A172 (cell line): ENCODE measurements around the gene CHID1. TPM values are rescaled to one million over a fixed set of nuclear protein-coding genes. Genes with fewer than 3 reads are reported as not detected.

Experiments
- DNase-seq: peaks from one replicate; pipeline ENCODE4 v3.0.0-alpha.2; 2015; ENCODE audit warnings: low spot score
- total RNA-seq: library from RNA; depleted of rRNA; stranded (reverse); fragments of >200 nt; shearing (Covaris generic); gene quantifications from 2 replicates; pipeline ENCODE4 v1.2.3, GENCODE V29; 2014

The CHID1 gene
- total RNA-seq, 1 experiment from 2014 or later, result 66.7 TPM

DNA sequence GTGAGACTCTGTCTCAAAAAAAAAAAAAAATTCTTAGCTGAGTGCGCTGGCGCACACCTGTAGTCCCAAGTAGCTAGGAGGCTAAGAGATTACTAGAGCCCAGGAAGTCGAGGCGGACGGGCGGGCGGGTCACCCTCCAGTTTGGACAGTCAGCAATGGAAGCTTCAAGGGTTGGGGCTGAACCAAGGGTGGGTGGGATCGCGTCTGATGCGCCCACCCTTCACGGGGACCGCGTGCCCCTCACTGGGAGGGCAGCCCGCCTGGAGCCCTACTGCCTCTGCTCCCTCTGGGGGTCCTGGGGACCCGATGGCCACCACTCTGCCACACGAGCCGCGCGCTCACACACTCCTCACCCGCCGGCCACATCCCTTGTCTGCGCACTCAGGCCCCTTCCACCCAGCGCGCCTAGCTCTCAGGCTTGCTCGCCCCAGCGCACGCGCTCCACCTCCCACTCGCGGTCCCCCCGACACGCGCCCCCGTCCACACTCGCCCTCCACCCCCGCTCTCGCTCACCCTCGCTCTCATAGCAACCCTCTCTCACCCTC lies 494 bp downstream of the CHID1 start:
- DNase-seq, result no peak

GRCh38 chr11:909406-909805 lies 1.2 kb downstream of the CHID1 start:
- DNase-seq, result no peak

GRCh38 chr11:908273-908672 lies 2.3 kb downstream of the CHID1 start:
- no peak for DNase-seq

DNA sequence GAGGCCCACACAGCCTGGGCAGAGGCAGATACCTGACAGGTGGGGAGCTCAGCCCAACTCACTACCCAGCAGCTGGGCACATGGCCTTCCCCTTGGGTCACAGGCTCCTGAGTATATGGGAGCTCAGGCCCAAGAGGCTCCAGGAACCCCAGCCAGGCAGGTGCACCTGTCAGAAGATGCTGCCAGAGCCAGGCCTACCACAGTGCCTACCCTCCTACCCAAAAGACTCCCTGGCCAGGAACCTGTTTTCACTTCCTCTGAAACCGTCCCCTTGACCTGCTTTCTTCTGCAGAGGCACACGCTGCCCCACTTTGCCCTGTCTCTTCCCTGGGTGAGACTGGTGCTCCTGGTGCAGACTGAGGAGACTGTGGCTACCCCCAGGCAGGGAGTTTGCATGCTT lies 2.9 kb downstream of the CHID1 start:
- DNase-seq, result no peak

DNA sequence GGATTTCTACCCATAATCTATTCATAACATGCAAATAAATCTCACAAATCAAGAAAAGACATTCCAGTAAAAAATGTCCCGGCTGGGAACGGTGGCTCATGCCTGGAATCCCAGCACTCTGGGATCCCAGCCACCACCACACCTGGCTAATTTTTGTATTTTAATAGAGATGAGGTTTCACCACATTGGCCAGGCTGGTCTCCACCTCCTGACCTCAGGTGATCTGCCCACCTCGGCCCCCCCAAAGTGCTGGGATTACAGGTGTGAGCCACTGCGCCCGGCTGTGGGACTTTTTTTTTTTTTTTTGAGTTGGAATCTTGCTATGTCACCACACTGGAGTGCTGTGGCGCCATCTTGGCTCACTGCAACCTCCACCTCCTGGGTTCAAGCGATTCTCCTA lies 4.7 kb downstream of the CHID1 start:
- DNase-seq, result no peak

DNA sequence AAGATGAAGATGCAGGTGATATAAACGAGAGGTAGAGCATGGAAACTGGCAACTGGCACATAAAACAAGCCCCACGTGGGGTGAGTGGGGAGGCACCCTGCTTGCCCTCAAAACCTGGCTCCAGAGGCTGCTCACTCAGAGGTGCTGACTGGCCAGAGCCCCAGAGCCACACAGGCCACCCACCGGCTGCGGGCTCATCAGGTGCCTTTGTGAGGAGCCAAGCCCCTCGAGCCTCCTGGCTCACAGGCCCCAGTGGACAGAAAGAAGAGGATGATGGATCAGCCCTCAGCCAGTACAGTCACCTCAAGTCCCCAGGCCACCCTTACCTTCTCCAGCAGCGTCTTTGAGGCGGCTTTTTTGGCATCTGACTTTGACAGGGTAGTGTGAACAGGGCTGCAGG lies 6.2 kb downstream of the CHID1 start:
- no peak for DNase-seq

- no peak for DNase-seq
These were observed 9.1 kb downstream of the CHID1 start for GRCh38 chr11:901452-902061.

GRCh38 chr11:900545-900944 lies 10.1 kb downstream of the CHID1 start:
- DNase-seq, result no peak

DNA sequence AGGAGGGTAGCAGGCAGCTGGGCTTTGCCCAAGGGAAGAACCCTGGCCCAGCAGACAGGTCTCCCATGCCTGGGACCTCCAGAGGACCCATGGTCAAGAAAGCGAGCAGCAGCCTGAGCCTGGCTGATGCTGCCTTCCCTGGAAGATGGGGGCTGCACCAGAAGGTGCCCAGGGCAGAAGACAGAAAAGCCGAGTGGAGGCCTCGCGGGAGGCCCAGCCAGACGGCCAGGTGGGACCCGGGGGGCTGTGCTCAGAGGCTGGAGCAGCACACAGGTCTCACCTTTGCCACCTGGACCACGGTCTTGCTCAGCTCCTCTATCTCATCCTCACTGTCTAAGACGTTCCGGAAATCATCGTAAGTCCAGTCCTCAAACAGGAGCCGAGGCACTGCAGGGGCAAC lies 10.9 kb downstream of the CHID1 start:
- no peak for DNase-seq

- peak; percentile 56 for DNase-seq
These were observed 11.9 kb downstream of the CHID1 start for GRCh38 chr11:898540-899190.

DNA sequence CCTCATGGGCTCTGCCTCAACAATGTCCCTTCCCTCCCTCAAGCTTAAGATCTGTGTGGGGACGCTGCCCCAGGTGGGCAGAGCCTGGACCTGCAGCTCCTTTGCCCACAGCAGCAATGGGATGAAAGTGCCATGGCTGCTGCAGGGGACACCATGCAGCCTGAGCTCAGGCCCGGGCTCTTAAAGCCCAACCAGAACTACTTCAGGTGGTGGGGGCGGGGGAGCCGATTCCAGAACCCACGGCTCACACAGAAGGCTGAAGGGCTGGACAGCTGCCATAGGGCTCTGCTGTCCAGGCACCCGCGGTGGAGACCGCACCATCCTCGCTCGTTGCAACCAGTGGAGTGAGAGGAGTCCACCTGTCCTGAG lies 12.5 kb downstream of the CHID1 start:
- peak; percentile 38 for DNase-seq

DNA sequence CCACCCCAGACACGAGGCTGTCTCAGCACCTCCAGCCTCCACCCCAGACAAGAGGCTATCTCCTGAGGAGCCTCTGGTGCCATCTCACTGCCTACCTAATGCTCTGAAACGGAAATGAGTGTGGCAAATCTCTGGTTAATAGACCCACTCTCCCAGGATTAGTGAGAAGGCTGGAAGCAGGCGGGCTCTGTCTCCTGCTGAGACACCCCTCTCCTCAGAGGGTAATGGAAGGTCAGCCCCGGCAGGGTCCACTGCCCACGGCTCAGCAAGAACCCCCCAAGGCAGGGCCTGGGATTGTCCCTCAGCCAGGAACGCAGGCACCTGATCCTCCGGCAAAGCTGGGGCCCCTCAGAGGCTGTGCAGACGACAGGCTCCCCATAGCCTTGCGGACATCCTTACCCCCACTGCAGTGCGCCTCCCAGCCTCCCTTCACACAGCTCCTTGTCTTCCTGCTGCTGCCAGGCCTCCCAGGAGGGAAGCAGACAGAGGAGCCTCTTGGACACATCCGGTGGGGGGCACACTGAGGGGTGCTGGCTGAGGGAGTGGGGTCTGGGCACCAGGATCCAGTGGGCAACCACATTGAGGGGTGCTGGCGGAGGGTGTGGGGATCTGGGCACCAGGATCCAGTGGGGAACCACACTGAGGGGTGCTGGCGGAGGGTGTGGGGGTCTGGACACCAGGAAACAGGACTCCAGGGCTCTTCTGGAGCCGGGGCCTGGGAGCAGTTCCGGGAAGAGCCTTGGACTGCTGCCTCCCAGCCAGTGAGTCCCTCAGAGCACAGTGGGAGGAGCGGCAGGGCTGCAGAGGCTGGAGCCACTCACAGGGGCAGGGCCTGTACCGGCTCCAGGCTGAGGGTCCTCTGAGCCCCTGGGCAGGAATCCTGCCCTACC lies 13.1 kb downstream of the CHID1 start:
- DNase-seq, result no peak

- no peak for DNase-seq
These were observed 15.1 kb downstream of the CHID1 start for GRCh38 chr11:895331-896110.

DNA sequence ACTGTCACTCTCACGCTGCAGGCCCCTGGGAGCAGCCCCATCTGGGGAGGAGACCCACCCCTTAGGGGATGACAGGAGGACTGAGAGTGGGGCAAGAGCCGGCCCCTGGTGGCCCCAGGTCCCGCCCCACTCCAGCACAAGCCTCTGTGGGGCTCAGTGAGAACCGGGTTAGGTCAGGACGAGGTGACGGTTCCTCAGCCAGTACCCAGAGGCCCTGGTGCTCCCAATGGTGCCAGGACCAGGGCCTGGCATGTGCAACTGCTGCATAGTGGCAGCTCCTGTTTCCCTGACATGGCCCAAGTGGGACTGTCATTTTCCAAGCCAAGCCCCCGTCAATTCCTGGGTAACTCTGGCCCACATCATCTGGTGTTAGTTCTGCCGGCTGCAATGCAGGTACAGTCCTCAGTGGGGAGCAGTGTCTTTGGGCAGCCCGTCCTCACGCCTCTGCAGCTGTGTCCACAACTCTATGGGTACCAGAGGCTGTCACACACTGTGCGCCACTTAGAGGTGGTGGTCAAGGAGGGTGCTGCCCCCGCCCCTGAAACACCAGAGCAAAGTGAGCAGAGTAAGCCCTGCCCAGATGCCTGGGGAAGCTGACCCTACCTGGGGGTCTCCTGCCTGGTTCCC lies 15.9 kb downstream of the CHID1 start:
- DNase-seq, result no peak

GRCh38 chr11:893008-893654 lies 17.5 kb downstream of the CHID1 start:
- DNase-seq, result no peak

DNA sequence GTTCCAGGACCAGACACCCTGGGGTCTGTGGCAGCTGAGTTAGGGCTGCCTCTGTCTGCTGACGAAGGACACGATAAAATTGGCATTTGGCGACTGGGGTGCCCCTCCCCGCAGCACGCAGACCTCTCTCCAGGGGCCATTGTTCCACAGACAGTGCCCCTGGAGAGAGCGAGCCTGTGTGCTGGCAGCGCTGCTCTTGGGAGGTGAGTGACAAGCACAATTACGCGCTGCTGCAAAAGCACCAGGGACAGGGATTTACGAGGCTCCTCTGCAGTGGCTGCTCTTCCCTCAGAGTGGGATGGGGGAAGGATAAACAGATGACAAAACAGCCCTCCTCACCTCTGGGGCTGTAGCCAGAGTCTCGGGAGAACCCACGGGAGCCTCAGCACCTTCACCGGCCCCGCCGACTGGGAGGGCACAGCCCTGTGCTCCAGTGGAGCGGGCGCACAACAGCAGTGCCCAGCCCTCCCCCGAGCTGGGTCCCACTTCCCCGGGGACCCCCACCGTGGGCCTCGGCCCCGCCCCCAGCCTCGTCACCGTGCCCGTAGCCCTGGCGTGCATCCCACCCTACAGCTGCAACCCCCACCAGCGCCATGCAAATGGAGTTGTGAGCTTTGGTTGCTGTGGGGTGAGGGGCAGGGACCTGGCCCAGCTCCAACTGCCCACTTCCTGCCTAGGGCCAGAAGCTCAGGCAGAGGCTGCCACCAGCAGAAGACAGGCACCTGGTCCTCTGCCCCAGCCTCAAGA lies 19.6 kb downstream of the CHID1 start:
- DNase-seq, result no peak

GRCh38 chr11:889687-890475 lies 20.7 kb downstream of the CHID1 start:
- DNase-seq, result no peak

- no peak for DNase-seq
These were observed 21.4 kb downstream of the CHID1 start for GRCh38 chr11:889257-889656.
